NT2/D1 (cell line): ENCODE measurements around the gene NKD1.
"Not testable (repeated sequence)": the region's sequence is repeated elsewhere in the genome, so short reads cannot be mapped to it uniquely, and the experiment has no call there.

Experiments
- DNase-seq: peaks from one replicate; pipeline ENCODE4 v3.0.0-alpha.2; 2011; ENCODE audit warnings: low read depth, low spot score
- H3K27me3 ChIP-seq: 2 replicates; pipeline ENCODE4 v1.6.0; 2011; ENCODE audit warnings: mild to moderate bottlenecking; ENCODE audit not compliant: insufficient read length, insufficient read depth
- H3K36me3 ChIP-seq: 2 replicates; pipeline ENCODE4 v1.6.1; 2011; ENCODE audit warnings: mild to moderate bottlenecking, low read length, mixed read lengths; ENCODE audit not compliant: insufficient read depth, insufficient read length
- H3K4me1 ChIP-seq: 2 replicates; pipeline ENCODE4 v1.5.1; 2011; ENCODE audit not compliant: insufficient read depth, insufficient read length
- H3K4me3 ChIP-seq: 2 replicates; pipeline ENCODE4 v1.5.1; 2011; ENCODE audit warnings: low read depth; ENCODE audit not compliant: insufficient read length
- H3K9ac ChIP-seq: 2 replicates; pipeline ENCODE4 v1.6.0; 2011; ENCODE audit warnings: low read depth; ENCODE audit not compliant: insufficient read length
- H3K9me3 ChIP-seq: 2 replicates; pipeline ENCODE4 v1.5.1; 2011; ENCODE audit warnings: mild to moderate bottlenecking, low read length; ENCODE audit not compliant: insufficient read depth
- SUZ12 ChIP-seq: IDR thresholded peaks from 2 replicates; pipeline ENCODE4 v1.6.1; 2011; ENCODE audit not compliant: insufficient read length, insufficient read depth; ENCODE audit errors: extremely low read depth
- YY1 ChIP-seq: IDR thresholded peaks from 2 replicates; pipeline ENCODE4 v1.6.1; 2011; ENCODE audit not compliant: insufficient read length, insufficient read depth
- ZNF274 ChIP-seq: IDR thresholded peaks from 2 replicates; pipeline ENCODE4 v1.6.1; 2011; ENCODE audit warnings: mild to moderate bottlenecking, low read depth, low read length

NKD1 gene

GRCh38 chr16:50502616-50503011 is 45.6 kb upstream of the NKD1 start:
- Histone ChIP-seq H3K9me3 (no peaks in the 10 kb centered on the region), H3K36me3 (no peaks in the 10 kb centered on the region), H3K4me1 (peaks cover 14% of the 10 kb centered on the region), H3K4me3 (no peak overlapping the region), H3K9ac (no peak overlapping the region), H3K27me3 (peaks cover 3% of the 10 kb centered on the region)
- no peak for DNase-seq
- TF ChIP-seq ZNF274 (no peak), SUZ12 (no peak), YY1 (no peak)

DNA sequence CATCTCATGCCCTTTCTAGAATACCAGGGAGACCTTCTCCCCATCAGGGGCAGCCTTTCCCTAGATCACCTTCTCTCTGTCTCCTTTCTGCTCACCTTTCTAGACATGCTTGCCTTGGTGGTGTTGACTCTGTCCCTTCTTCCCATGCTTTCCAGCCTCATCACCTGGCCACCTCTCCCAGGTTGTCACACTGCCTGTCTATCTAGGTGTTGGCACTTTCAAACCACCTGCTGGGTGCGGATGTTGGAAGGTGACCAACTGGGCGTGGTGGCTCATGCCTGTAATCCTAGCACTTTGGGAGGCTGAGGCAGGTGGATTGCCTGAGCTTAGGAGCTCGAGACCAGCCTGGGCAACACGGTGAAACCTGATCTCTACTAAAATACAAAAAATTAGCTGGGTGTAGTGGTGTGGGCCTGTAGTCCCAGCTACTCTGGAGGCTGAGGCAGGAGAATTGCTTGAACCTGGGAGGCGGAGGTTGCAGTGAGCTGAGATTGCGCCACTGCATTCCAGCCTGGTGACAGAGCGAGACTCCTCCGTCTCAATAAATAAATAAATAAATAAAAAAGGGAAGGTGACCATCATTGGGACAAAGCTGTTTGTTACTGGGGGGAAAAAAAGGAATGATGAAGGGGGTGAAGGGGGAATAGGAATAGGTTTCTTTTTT is 44.2 kb upstream of the NKD1 start:
- H3K4me1 ChIP-seq: peaks cover 14% of the 10 kb centered on the region
- not testable (repeated sequence) for H3K4me3 ChIP-seq, H3K9me3 ChIP-seq, DNase-seq, H3K36me3 ChIP-seq, H3K27me3 ChIP-seq, H3K9ac ChIP-seq

DNA sequence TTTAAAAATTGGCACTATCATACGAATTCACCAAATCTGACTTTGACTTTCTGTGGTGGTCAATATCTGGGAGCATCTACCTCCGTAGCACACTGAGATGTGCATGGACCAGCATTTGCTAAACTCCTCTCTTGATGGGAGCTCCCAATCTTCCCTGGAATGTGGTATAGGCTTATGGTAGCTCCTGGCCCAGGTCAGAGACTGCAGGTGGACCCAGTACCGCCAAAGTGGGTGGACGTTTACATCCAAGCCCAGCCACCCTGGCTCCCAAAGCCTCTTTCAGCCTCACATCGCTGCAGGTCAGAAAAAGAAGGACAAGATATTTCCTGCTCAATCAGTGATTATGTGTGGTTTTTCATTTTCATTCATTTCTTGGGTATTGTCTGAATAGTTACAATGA is 43.1 kb upstream of the NKD1 start:
- no peak for DNase-seq
- peaks cover 14% of the 10 kb centered on the region for H3K4me1 ChIP-seq
- TF ChIP-seq SUZ12: no peak
- TF ChIP-seq ZNF274: no peak
- H3K27me3 ChIP-seq: peaks cover 3% of the 10 kb centered on the region
- H3K4me3 ChIP-seq: no peak overlapping the region
- H3K9me3 ChIP-seq: peaks cover 5% of the 10 kb centered on the region
- no peak overlapping the region for H3K9ac ChIP-seq
- no peaks in the 10 kb centered on the region for H3K36me3 ChIP-seq

DNA sequence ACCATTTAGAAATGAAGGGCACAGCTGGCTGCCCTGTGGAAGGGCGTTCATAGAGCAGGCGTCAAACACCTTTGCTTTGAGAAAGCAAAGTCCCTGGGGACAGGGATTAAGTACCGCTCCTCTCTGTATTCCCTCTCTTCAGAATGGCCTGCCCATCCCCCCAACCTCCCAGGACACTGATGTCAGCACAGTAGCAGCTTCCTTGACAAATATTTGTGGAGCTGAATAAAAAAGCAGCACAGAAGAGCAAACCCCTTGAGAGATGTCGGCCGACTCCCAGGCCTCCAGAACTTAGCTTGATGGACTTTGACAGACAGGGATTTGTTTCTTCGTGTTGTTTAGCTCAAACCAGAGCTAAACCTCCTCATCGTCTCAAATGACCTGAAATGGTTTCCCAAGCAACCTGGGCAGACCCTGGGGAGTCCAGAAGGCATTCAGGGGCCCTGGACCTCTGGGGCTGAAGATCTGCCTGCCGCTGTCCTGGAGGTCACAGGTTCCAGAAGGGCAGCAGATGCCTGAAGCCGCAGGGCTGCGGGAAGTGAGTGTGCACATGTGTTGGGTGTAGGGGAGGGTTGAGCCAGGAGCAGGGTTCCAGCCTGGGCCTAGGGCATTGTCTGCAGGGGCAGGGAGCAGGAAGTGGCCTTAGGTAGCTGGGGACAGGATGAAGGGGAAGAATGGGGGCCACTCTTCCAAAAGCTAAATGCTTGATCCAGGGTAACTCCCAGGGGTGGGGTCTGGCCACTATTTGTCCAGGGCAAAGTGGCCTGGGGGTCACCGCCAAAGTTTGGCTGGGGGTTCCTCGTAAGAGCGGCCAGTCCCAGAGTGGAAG is 42.3 kb upstream of the NKD1 start:
- H3K4me1 ChIP-seq: peaks cover 14% of the 10 kb centered on the region
- peaks cover 5% of the 10 kb centered on the region for H3K9me3 ChIP-seq
- peaks cover 3% of the 10 kb centered on the region for H3K27me3 ChIP-seq
- no peak overlapping the region for H3K4me3 ChIP-seq
- TF ChIP-seq SUZ12: no peak
- DNase-seq: peak; percentile 76
- H3K36me3 ChIP-seq: no peaks in the 10 kb centered on the region
- peak overlapping the region; percentile 52 for H3K9ac ChIP-seq

DNA sequence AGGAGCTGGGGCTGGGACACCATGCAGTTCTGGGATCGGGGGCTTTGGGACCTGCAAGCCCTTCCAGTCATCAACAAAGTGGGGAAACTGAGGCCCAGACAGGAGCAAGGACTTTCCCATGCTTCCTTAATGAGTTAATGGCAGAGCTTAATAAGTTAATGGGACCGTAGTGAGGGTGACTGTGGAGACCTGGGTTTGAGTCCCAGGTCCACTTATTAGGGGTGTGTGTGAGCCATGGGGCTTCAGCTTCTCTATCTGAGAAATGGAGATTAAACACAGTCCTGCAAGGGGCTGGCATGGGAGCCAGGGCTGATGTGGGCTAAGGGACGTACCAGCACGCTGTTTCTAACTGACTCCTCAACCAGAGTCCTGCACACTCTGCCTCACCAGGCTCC is 41.7 kb upstream of the NKD1 start:
- no peak for DNase-seq
- no peak overlapping the region for H3K9ac ChIP-seq
- H3K4me1 ChIP-seq: peaks cover 14% of the 10 kb centered on the region
- H3K27me3 ChIP-seq: peaks cover 3% of the 10 kb centered on the region
- no peak overlapping the region for H3K4me3 ChIP-seq
- TF ChIP-seq YY1 (no peak), SUZ12 (no peak), ZNF274 (no peak)
- H3K9me3 ChIP-seq: peaks cover 5% of the 10 kb centered on the region
- H3K36me3 ChIP-seq: no peaks in the 10 kb centered on the region

DNA sequence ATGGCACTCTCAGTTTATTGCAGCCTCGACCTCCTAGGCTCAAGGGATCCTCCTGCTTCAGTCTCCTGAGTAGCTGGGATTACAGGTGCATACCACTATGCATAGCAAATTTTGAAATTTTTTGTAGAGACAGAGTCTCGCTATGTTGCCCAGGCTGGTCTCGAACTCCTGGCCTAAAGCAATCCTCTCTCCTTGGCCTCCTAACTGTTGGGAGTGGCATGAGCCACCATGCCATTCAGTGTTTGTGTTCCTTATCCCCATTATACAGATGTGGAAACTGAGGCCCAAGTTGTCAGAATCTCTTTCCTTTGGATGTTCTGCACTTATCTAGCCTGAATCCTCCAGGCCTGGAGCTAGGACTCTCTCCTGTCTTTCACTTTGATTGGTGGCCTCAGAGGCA is 40.8 kb upstream of the NKD1 start:
- Histone ChIP-seq H3K27me3 (no peaks in the 10 kb centered on the region), H3K9ac (no peak overlapping the region), H3K4me1 (peaks cover 14% of the 10 kb centered on the region), H3K36me3 (no peaks in the 10 kb centered on the region), H3K4me3 (no peak overlapping the region), H3K9me3 (peaks cover 9% of the 10 kb centered on the region)
- no peak for DNase-seq
- TF ChIP-seq ZNF274 (no peak), SUZ12 (no peak), YY1 (no peak)

DNA sequence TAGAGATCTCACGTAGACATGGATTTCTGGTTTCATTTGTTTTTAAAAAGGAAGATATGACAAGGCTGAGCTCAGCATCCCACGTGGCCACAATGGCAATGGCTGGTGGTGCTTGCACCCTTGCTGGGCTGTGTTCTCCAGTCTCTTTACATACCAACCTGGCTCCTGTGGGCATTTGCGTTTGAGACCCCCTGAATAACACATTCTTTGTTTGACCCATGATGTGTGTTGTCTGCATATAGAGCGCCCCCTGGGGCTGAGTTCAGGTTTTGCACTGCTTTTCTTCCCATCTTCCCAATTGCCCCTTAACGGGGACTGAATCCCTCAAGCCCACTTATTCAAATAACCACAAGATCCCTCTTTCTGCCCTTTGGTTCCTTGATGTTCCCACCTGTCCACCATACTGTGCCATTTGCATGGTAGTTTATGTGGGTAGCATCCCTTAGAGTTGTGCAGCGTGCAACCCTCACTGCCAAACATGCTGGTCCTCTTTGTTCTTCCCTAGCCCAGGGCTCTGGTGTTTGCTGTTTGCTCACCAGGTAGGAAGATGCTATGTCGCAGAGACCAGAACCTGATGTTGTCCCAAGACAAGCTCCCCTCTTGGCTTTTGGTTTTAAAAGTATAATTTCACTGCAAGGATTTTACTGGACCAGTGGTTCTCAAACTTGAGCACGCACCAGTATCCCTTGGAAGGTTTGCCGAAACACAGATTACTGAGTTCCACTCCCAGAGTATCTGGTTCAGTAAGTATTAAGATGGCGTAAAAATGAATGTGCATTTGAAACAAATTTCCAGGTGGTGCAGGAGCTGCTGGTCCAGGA is 38.5 kb upstream of the NKD1 start:
- Histone ChIP-seq H3K4me3 (no peak overlapping the region), H3K9ac (no peak overlapping the region), H3K27me3 (no peaks in the 10 kb centered on the region), H3K9me3 (peaks cover 28% of the 10 kb centered on the region), H3K36me3 (no peaks in the 10 kb centered on the region), H3K4me1 (peaks cover 14% of the 10 kb centered on the region)
- TF ChIP-seq ZNF274 (no peak), SUZ12 (no peak), YY1 (no peak)
- DNase-seq: peak; percentile 54
